HUES64 (cell line): ENCODE results near the gene IFNGR1. TPM values are rescaled to one million over a fixed set of nuclear protein-coding genes. Genes with fewer than 3 reads are reported as not detected.

ENCODE experiments used
- H3K27ac ChIP-seq: 2 replicates; pipeline ENCODE4 v1.7.0; 2013; ENCODE audit warnings: low read depth, low read length, inconsistent platforms
- H3K27me3 ChIP-seq: 2 replicates; pipeline ENCODE4 v1.6.1; 2013; ENCODE audit warnings: mild to moderate bottlenecking, low read length; ENCODE audit not compliant: insufficient read depth
- H3K36me3 ChIP-seq: 2 replicates; pipeline ENCODE4 v1.6.1; 2013; ENCODE audit warnings: mild to moderate bottlenecking, low read length; ENCODE audit not compliant: insufficient read depth
- H3K4me1 ChIP-seq: 2 replicates; pipeline ENCODE4 v1.6.1; 2013; ENCODE audit warnings: mild to moderate bottlenecking, low read length, moderate library complexity; ENCODE audit not compliant: insufficient read depth
- H3K4me3 ChIP-seq: 2 replicates; pipeline ENCODE4 v1.5.1; 2013; ENCODE audit warnings: mild to moderate bottlenecking, low read length, moderate library complexity
- H3K9ac ChIP-seq: 2 replicates; pipeline ENCODE4 v1.6.1; 2013; ENCODE audit warnings: mild to moderate bottlenecking, low read depth, low read length
- H3K9me3 ChIP-seq: 2 replicates; pipeline ENCODE4 v1.6.1; 2013; ENCODE audit warnings: low read depth, low read length; ENCODE audit not compliant: insufficient read depth
- WGBS: fragments of 150-250, 120-280 bp; methylation state at CpG from one replicate; pipeline ENCODE4 v1.1.7; 2013; ENCODE audit warnings: missing lambda C conversion rate; 5-methylcytosine and 5-hydroxymethylcytosine counted together
- polyA plus RNA-seq, 2 experiments: library from polyadenylated mRNA; stranded (reverse); fragments of 50-300 nt; gene quantifications; one replicate each; pipeline ENCODE4 v1.2.3, GENCODE V29; 2013

The IFNGR1 gene
- 30.0 TPM for polyA plus RNA-seq (2013, experiment 1 of 2)
- polyA plus RNA-seq (2013, experiment 2 of 2), result 31.4 TPM

GRCh38 chr6:137218917-137219663, at the start of gene IFNGR1:
TSS of gene IFNGR1 (minus strand) at chr6:137219385. CDS start at chr6:137219327, 58 bp downstream.
- no peaks in the 10 kb centered on the region for H3K9me3 ChIP-seq
- peak within 1 kb of the TSS; percentile 97 for H3K4me3 ChIP-seq
- H3K27me3 ChIP-seq, result no peaks in the 10 kb centered on the region
- H3K9ac ChIP-seq, result peak within 1 kb of the TSS; percentile 84
- peaks cover 16% of the 10 kb centered on the region for H3K4me1 ChIP-seq
- WGBS, result under 1% methylated on average over 64 of the region's 64 CpGs
- peak within 1 kb of the TSS; percentile 92 for H3K27ac ChIP-seq
- no peaks in the 10 kb centered on the region for H3K36me3 ChIP-seq

GRCh38 chr6:137268911-137269310, 49.7 kb upstream of the IFNGR1 start:
- Histone ChIP-seq H3K9ac (no peak overlapping the region), H3K9me3 (no peaks in the 10 kb centered on the region)
- WGBS, result 89% methylated on average over 2 of the region's 3 CpGs

GRCh38 chr6:137266309-137266586, 47.1 kb upstream of the IFNGR1 start:
- H3K36me3 ChIP-seq, result no peaks in the 10 kb centered on the region
- H3K9me3 ChIP-seq, result no peaks in the 10 kb centered on the region
- H3K4me3 ChIP-seq, result no peak overlapping the region
- H3K9ac ChIP-seq, result no peak overlapping the region
- WGBS, result 91% methylated on average over 4 of the region's 4 CpGs
- no peaks in the 10 kb centered on the region for H3K4me1 ChIP-seq
- no peaks in the 10 kb centered on the region for H3K27me3 ChIP-seq
- H3K27ac ChIP-seq, result no peak overlapping the region

More at GRCh38 chr6:137268911-137269310, 49.7 kb upstream of the IFNGR1 start:
- Histone ChIP-seq H3K27ac (no peak overlapping the region), H3K4me3 (no peak overlapping the region), H3K36me3 (no peaks in the 10 kb centered on the region), H3K4me1 (no peaks in the 10 kb centered on the region), H3K27me3 (no peaks in the 10 kb centered on the region)

- no peak overlapping the region for H3K27ac ChIP-seq
- no peak overlapping the region for H3K9ac ChIP-seq
- H3K36me3 ChIP-seq, result no peaks in the 10 kb centered on the region
- no peaks in the 10 kb centered on the region for H3K4me1 ChIP-seq
- no peaks in the 10 kb centered on the region for H3K9me3 ChIP-seq
- H3K27me3 ChIP-seq, result no peaks in the 10 kb centered on the region
- no peak overlapping the region for H3K4me3 ChIP-seq
- 92% methylated on average over 5 of the region's 7 CpGs for WGBS
Observed at GRCh38 chr6:137265561-137266308, 46.5 kb upstream of the IFNGR1 start.

- no peak overlapping the region for H3K9ac ChIP-seq
- H3K27me3 ChIP-seq, result no peaks in the 10 kb centered on the region
- H3K36me3 ChIP-seq, result no peaks in the 10 kb centered on the region
- no peaks in the 10 kb centered on the region for H3K9me3 ChIP-seq
- no peak overlapping the region for H3K27ac ChIP-seq
- H3K4me1 ChIP-seq, result no peaks in the 10 kb centered on the region
- WGBS, result 87% methylated on average over 3 of the region's 5 CpGs
- no peak overlapping the region for H3K4me3 ChIP-seq
Observed at GRCh38 chr6:137264311-137265075, 45.3 kb upstream of the IFNGR1 start.

- no peak overlapping the region for H3K27ac ChIP-seq
- no peaks in the 10 kb centered on the region for H3K36me3 ChIP-seq
- H3K27me3 ChIP-seq, result no peaks in the 10 kb centered on the region
- H3K9me3 ChIP-seq, result 0 out of 2 replicates have a peak, but pooled peaks cover under 1% of the 10 kb centered on the region
- no peaks in the 10 kb centered on the region for H3K4me1 ChIP-seq
- no peak overlapping the region for H3K9ac ChIP-seq
- no peak overlapping the region for H3K4me3 ChIP-seq
Observed at GRCh38 chr6:137261761-137262160, 42.6 kb upstream of the IFNGR1 start.

GRCh38 chr6:137261361-137261760, 42.2 kb upstream of the IFNGR1 start:
- Histone ChIP-seq H3K4me1 (no peaks in the 10 kb centered on the region), H3K36me3 (no peaks in the 10 kb centered on the region), H3K9ac (no peak overlapping the region), H3K4me3 (no peak overlapping the region), H3K9me3 (0 out of 2 replicates have a peak, but pooled peaks cover 5% of the 10 kb centered on the region), H3K27me3 (no peaks in the 10 kb centered on the region), H3K27ac (no peak overlapping the region)
- WGBS, result 96% methylated on average over 2 of the region's 3 CpGs

GRCh38 chr6:137260217-137260616, 41.0 kb upstream of the IFNGR1 start:
- no peak overlapping the region for H3K9ac ChIP-seq
- H3K27me3 ChIP-seq, result no peaks in the 10 kb centered on the region
- no peak overlapping the region for H3K4me3 ChIP-seq
- H3K4me1 ChIP-seq, result no peaks in the 10 kb centered on the region
- H3K27ac ChIP-seq, result no peak overlapping the region
- H3K36me3 ChIP-seq, result no peaks in the 10 kb centered on the region
- 95% methylated on average over 5 of the region's 6 CpGs for WGBS
- H3K9me3 ChIP-seq, result peaks cover 7% of the 10 kb centered on the region; the same call in 1 of the 2 replicates

- Histone ChIP-seq H3K9me3 (peaks cover 14% of the 10 kb centered on the region; the same call in 1 of the 2 replicates), H3K4me3 (no peak overlapping the region), H3K27ac (no peak overlapping the region), H3K27me3 (no peaks in the 10 kb centered on the region), H3K36me3 (no peaks in the 10 kb centered on the region), H3K9ac (no peak overlapping the region), H3K4me1 (no peaks in the 10 kb centered on the region)
Observed at GRCh38 chr6:137259349-137259748, 40.2 kb upstream of the IFNGR1 start.

GRCh38 chr6:137258170-137258569, 39.0 kb upstream of the IFNGR1 start:
- no peak overlapping the region for H3K4me3 ChIP-seq
- H3K9ac ChIP-seq, result no peak overlapping the region
- no peak overlapping the region for H3K27ac ChIP-seq
- H3K36me3 ChIP-seq, result no peaks in the 10 kb centered on the region
- no peaks in the 10 kb centered on the region for H3K4me1 ChIP-seq
- WGBS, result 88% methylated on average over 3 of the region's 3 CpGs
- no peaks in the 10 kb centered on the region for H3K27me3 ChIP-seq
- H3K9me3 ChIP-seq, result peaks cover 19% of the 10 kb centered on the region
